HepG2 (cell line): ENCODE data around the gene ERVMER34-1. TPM values are rescaled to one million over a fixed set of nuclear protein-coding genes. Genes with fewer than 3 reads are reported as not detected.
A peak's percentile ranks its signal among the peaks of the same experiment; 100 is the strongest.

ENCODE experiments used
- ARNTL ChIP-seq: sonication (generic); formaldehyde crosslinking; IDR thresholded peaks from 2 replicates; pipeline ENCODE4 v1.4.0; 2020; ENCODE audit warnings: mild to moderate bottlenecking, missing genetic modification reagents
- CREM ChIP-seq, 2 experiments: sonication (generic) in 1 of 2; formaldehyde crosslinking in 1 of 2; IDR thresholded peaks; 2 replicates each; pipeline versions ENCODE4 v1.4.0 to v1.6.1; 2016 to 2020; ENCODE audit warnings: antibody characterized with exemption in 1 of 2, mild to moderate bottlenecking in 1 of 2, missing genetic modification reagents in 1 of 2
- ETS1 ChIP-seq: sonication (generic); formaldehyde crosslinking; IDR thresholded peaks from 2 replicates; pipeline ENCODE4 v1.4.0; 2020; ENCODE audit warnings: missing genetic modification reagents
- FOXM1 ChIP-seq: sonication (generic); formaldehyde crosslinking; IDR thresholded peaks from 2 replicates; pipeline ENCODE4 v1.5.0; 2020; ENCODE audit warnings: missing genetic modification reagents
- KDM1A ChIP-seq: IDR thresholded peaks from 2 replicates; pipeline ENCODE4 v1.6.1; 2016; ENCODE audit warnings: missing compliant biosample characterization
- KIAA2018 ChIP-seq: sonication (generic); formaldehyde crosslinking; IDR thresholded peaks from 2 replicates; pipeline ENCODE4 v1.5.0; 2020; ENCODE audit warnings: mild to moderate bottlenecking, missing genetic modification reagents, borderline replicate concordance
- NBN ChIP-seq: fragments of 450-650 bp; conservative IDR thresholded peaks from 2 replicates; pipeline ENCODE4 v1.6.1; 2017
- NR1H2 ChIP-seq: sonication (generic); formaldehyde crosslinking; IDR thresholded peaks from 2 replicates; pipeline ENCODE4 v1.8.1; 2022; ENCODE audit warnings: low read depth, missing genetic modification reagents, borderline replicate concordance
- NR2F1 ChIP-seq, 2 experiments: fragments of 450-650 bp in 1 of 2; formaldehyde crosslinking in 1 of 2; IDR thresholded peaks; 2 replicates each; pipeline versions ENCODE4 v1.5.0 to v1.6.1; 2016 to 2020; ENCODE audit warnings: mild to moderate bottlenecking in 1 of 2, missing compliant biosample characterization in 1 of 2, missing genetic modification reagents in 1 of 2, moderate library complexity in 1 of 2
- POGK ChIP-seq: sonication (generic); formaldehyde crosslinking; conservative IDR thresholded peaks from 2 replicates; pipeline ENCODE4 v1.8.0; 2022; ENCODE audit warnings: mild to moderate bottlenecking, moderate library complexity, missing genetic modification reagents
- RARA ChIP-seq: IDR thresholded peaks from 2 replicates; pipeline ENCODE4 v1.6.1; 2016; ENCODE audit warnings: missing genetic modification reagents, missing compliant biosample characterization
- RNF2 ChIP-seq: fragments of 450-650 bp; conservative IDR thresholded peaks from 2 replicates; pipeline ENCODE4 v1.6.1; 2016; ENCODE audit warnings: low read depth
- SETDB1 ChIP-seq: sonication (generic); formaldehyde crosslinking; IDR thresholded peaks from 2 replicates; pipeline ENCODE4 v1.5.1; 2020; ENCODE audit warnings: missing genetic modification reagents, mild to moderate bottlenecking, borderline replicate concordance
- TEAD2 ChIP-seq: sonication (generic); formaldehyde crosslinking; IDR thresholded peaks from 2 replicates; pipeline ENCODE4 v1.9.0; 2021; ENCODE audit warnings: missing genetic modification reagents
- ZFP62 ChIP-seq: sonication (generic); formaldehyde crosslinking; IDR thresholded peaks from 2 replicates; pipeline ENCODE4 v1.4.0; 2020; ENCODE audit warnings: missing genetic modification reagents
- ZIK1 ChIP-seq: sonication (generic); formaldehyde crosslinking; IDR thresholded peaks from 2 replicates; pipeline ENCODE4 v1.5.0; 2020; ENCODE audit warnings: mild to moderate bottlenecking, low read depth, missing genetic modification reagents, borderline replicate concordance
- ZNF256 ChIP-seq: sonication (generic); formaldehyde crosslinking; conservative IDR thresholded peaks from 2 replicates; pipeline ENCODE4 v1.4.0; 2020; ENCODE audit warnings: missing genetic modification reagents
- ZNF329 ChIP-seq: sonication (generic); formaldehyde crosslinking; IDR thresholded peaks from 2 replicates; pipeline ENCODE4 v1.9.0; 2021; ENCODE audit warnings: low read depth, mild to moderate bottlenecking, missing genetic modification reagents
- ZNF343 ChIP-seq: sonication (generic); formaldehyde crosslinking; IDR thresholded peaks from 2 replicates; pipeline ENCODE4 v1.4.0; 2020; ENCODE audit warnings: mild to moderate bottlenecking, missing genetic modification reagents
- polyA plus RNA-seq, 8 experiments: library from polyadenylated mRNA; depleted of rRNA in 3 of 8; stranded (reverse) in 7 of 8; unstranded in 1 of 8; fragments of >200 nt; fragmentation: Illumina TruSeq in 4 of 8; extraction: Trizol in 4 of 8; gene quantifications; 2 replicates each; pipeline versions ENCODE4 v1.2.1 to v1.2.3, GENCODE V29; 2011 to 2016; ENCODE audit warnings: low read depth in 4 of 8, missing spikeins in 1 of 8, mixed read lengths in 1 of 8; ENCODE audit not compliant: insufficient read depth in 1 of 8
- total RNA-seq, 5 experiments: library from RNA; depleted of rRNA; stranded (reverse); fragments of >200 nt; fragmentation: Illumina TruSeq; extraction: Trizol; gene quantifications; 2 replicates each; pipeline ENCODE4 v1.2.3, GENCODE V29; 2016; ENCODE audit warnings: low read depth in 1 of 5

The ERVMER34-1 gene
- total and polyA plus RNA-seq, 2 of the 13 experiments (the other 11 are each of a cell fraction or from before 2014, with no cell fraction given), result 0.04 to 0.35 TPM

GRCh38 chr4:52721968-52722815 lies 29.0 kb downstream of the ERVMER34-1 start (continued):
- TF ChIP-seq KIAA2018 (CRISPR knock-in tag) (no peak), ZNF329 (CRISPR knock-in tag) (no peak), CREM (IDR thresholded peaks at IDR 0.05) (no peak), CREM (CRISPR knock-in tag; IDR thresholded peaks at IDR 0.05) (no peak), TEAD2 (no peak), ZFP62 (CRISPR knock-in tag) (no peak), KDM1A (no peak), SETDB1 (CRISPR knock-in tag) (no peak), RNF2 (no peak), FOXM1 (CRISPR knock-in tag) (no peak), ETS1 (CRISPR knock-in tag) (no peak), NBN (no peak), POGK (CRISPR knock-in tag) (peak; percentile 58), RARA (no peak), ZIK1 (CRISPR knock-in tag) (no peak), NR2F1 (CRISPR knock-in tag; IDR thresholded peaks at IDR 0.05) (no peak), NR1H2 (no peak), ZNF256 (no peak), ZNF343 (0 out of 2 replicates have a peak, but pooled peaks have one; percentile 31), ARNTL (CRISPR knock-in tag) (no peak)
